ENCODE results near the gene TDRKH. TPM values are rescaled to one million over a fixed set of nuclear protein-coding genes. Genes with fewer than 3 reads are reported as not detected.

Gene TDRKH
- polyA plus RNA-seq, 1 experiment, result 1.0 TPM

DNA sequence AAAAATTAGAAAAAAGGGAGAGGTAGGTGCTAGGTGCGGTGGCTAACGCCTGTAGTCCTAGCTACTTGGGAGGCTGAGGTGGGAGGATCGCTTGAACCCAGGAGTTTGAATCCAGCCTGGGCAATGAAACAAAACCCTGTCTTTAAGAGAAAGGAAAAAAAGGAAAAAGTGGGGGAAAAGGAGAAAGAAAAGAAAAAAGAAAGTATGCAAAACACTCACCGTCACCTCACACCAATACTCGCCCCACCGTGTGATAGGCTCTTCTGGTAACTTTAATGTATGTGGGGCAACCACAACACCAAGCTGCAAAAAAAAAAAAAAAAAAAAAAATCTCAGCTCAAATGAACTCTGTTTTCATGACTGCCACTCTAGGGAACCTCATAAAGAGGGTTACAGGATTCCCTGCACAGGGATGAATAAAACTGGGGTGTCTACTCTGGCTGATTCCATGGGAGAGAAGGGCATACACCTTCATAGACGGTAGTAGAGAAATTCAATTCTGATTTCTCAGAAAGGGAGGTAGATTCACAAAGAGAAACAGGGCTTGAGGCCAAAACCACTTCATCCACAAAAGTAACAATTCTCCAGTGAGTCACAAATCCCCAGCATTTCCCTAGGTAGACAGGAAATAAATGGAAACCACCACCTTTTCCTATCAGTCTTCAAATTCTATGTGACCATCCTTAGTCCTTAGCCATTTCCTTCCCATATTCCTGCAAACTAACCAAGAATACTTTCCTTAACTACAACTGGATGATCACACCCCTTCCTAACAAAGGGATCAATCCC lies 29.5 kb downstream of the TDRKH start:
- no peaks in the 10 kb centered on the region for H3K27me3 ChIP-seq (ENCODE audit: control insufficient read depth, insufficient read depth, low read length)
- POLR2A ChIA-PET, result no interaction called here
- no peak for DNase-seq (ENCODE audit: low read depth, low spot score)
- CTCF ChIA-PET, result no interaction called here
- TF ChIP-seq, protein P1, sequence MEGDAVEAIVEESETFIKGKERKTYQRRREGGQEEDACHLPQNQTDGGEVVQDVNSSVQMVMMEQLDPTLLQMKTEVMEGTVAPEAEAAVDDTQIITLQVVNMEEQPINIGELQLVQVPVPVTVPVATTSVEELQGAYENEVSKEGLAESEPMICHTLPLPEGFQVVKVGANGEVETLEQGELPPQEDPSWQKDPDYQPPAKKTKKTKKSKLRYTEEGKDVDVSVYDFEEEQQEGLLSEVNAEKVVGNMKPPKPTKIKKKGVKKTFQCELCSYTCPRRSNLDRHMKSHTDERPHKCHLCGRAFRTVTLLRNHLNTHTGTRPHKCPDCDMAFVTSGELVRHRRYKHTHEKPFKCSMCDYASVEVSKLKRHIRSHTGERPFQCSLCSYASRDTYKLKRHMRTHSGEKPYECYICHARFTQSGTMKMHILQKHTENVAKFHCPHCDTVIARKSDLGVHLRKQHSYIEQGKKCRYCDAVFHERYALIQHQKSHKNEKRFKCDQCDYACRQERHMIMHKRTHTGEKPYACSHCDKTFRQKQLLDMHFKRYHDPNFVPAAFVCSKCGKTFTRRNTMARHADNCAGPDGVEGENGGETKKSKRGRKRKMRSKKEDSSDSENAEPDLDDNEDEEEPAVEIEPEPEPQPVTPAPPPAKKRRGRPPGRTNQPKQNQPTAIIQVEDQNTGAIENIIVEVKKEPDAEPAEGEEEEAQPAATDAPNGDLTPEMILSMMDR (IDR thresholded peaks at IDR 0.05; ENCODE audit: low read depth, low read length), result no peak
- no peaks in the 10 kb centered on the region for H3K9me3 ChIP-seq (ENCODE audit: control insufficient read depth, insufficient read depth, low read length)
- no peak overlapping the region for H3K27ac ChIP-seq (ENCODE audit: low read depth, low read length)
- no peak overlapping the region for H3K4me3 ChIP-seq (ENCODE audit: low read depth, low read length)

DNA sequence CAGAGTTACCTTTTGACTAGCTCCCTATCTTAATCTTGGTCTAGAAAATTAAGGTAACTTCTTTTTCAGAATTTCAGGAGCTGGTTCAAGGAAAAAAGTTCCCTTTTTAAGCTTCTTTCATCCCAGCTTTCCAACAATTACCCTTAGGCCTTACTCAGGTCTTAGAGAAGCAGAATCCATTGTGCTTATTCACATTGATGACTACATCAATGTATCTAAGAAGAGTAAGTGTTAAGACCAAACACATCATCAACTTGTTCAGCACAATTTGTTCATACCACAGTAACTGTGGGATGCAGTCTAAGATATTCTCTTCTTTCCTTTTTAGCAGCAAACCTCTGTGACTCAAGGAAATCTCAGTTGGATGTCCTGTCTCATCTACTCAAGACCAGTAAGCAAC lies 31.1 kb downstream of the TDRKH start:
- no peaks in the 10 kb centered on the region for H3K27me3 ChIP-seq (ENCODE audit: control insufficient read depth, insufficient read depth, low read length)
- H3K9me3 ChIP-seq (ENCODE audit: control insufficient read depth, insufficient read depth, low read length), result no peaks in the 10 kb centered on the region
- no peak overlapping the region for H3K4me3 ChIP-seq (ENCODE audit: low read depth, low read length)
- CTCF ChIA-PET, result no interaction called here
- TF ChIP-seq, protein P1 (IDR thresholded peaks at IDR 0.05; ENCODE audit: low read depth, low read length), result no peak
- DNase-seq (ENCODE audit: low read depth, low spot score), result no peak
- H3K27ac ChIP-seq (ENCODE audit: low read depth, low read length), result no peak overlapping the region
- POLR2A ChIA-PET, result no interaction called here

DNA sequence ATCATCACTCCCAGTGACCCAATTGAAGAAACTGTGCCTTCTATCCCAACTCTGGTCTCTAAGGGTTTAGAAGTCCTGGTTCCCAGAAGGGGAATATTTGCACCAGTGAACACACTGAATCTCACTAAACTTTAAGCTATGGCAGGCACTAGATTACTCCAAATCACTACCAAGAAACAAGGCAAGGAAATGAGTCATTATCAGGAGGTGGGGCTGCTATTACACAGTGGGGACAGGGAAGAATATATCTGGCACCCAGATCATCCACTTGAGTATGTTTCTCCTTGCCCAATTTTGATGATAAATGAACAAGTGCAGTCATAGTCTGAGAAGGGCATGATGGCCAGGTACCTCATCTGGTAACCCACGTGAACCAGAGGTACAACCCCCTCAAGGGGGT lies 34.0 kb downstream of the TDRKH start:
- no peak for DNase-seq (ENCODE audit: low read depth, low spot score)
- ChIA-PET POLR2A (no interaction called here), CTCF (interaction anchor here (0.9 to 1.0 kb wide), 2 partner anchors 21 to 63 kb away, joined by 3 to 4 read pairs; no protein-coding TSS in a partner anchor)
- TF ChIP-seq, protein P1 (IDR thresholded peaks at IDR 0.05; ENCODE audit: low read depth, low read length), result no peak
- Histone ChIP-seq H3K27me3 (ENCODE audit: control insufficient read depth, insufficient read depth, low read length) (no peaks in the 10 kb centered on the region), H3K27ac (ENCODE audit: low read depth, low read length) (no peak overlapping the region), H3K4me3 (ENCODE audit: low read depth, low read length) (no peak overlapping the region), H3K9me3 (ENCODE audit: control insufficient read depth, insufficient read depth, low read length) (no peaks in the 10 kb centered on the region)

DNA sequence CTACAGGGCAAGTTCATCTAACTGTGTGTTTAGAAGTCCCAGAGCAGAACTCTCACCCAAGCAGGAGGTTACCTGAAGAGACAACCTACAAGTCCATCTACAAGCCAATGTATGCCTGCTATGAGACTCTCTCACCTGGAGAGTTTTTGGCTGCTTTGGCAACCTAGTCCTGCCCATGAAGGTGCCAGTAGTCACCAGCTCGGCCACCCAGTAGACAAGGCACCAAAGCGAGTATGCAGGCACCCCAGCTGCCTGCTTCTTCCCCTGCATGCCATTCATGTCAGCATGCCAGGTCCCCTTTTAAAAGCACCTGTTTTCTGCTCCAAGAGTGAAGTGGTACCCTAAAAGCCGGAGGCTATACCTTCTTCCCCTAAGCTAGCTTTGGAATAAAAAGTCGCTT lies 48.8 kb downstream of the TDRKH start:
- Histone ChIP-seq H3K27me3 (ENCODE audit: control insufficient read depth, insufficient read depth, low read length) (peaks cover 32% of the 10 kb centered on the region), H3K9me3 (ENCODE audit: control insufficient read depth, insufficient read depth, low read length) (peaks cover 8% of the 10 kb centered on the region), H3K4me3 (ENCODE audit: low read depth, low read length) (no peak overlapping the region), H3K27ac (ENCODE audit: low read depth, low read length) (no peak overlapping the region)
- no peak for DNase-seq (ENCODE audit: low read depth, low spot score)
- TF ChIP-seq, protein P1 (IDR thresholded peaks at IDR 0.05; ENCODE audit: low read depth, low read length), result no peak
- ChIA-PET POLR2A (no interaction called here), CTCF (no interaction called here)

DNA sequence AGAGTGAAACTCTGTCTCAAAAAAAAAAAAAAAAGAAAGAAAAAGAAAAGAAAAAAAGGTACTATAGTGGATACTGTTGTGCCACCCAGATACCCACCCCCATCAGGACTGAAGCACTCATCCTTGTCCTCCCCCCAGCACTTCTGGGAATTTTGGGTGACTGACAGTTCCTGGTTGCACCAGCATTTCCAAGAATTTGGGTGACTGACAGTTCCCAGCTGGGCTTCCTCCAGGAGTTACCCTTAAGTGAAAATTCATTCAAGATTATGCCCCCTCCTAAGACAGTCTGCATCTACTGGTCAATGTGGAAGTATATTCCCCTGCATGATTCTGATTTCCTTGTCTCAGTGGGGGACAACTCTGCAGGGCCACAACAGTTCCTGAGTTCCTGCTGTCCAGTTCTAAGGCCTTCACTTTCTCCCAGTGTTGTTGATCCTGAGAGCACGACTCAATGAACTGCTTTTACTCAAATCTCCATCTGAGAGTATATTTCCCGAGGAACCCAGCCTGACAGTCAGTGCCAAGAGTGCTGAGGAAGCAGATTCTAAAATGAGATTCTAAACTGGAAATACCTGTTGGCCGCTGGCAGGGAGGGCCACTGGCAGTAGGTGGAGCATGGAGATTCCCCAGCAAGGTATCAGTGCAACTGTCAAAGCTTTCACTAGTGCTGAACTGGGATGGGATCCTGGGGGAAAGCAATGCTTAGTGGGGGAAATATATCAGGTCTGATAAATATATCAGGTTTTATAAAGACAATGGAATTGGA lies 50.5 kb downstream of the TDRKH start:
- CTCF ChIA-PET, result no interaction called here
- POLR2A ChIA-PET, result no interaction called here

More for the DNA sequence above, 50.5 kb downstream of the TDRKH start:
- H3K4me3 ChIP-seq (ENCODE audit: low read depth, low read length), result no peak overlapping the region
- no peak for DNase-seq (ENCODE audit: low read depth, low spot score)
- H3K9me3 ChIP-seq (ENCODE audit: control insufficient read depth, insufficient read depth, low read length), result peaks cover 8% of the 10 kb centered on the region
- TF ChIP-seq, protein P1 (IDR thresholded peaks at IDR 0.05; ENCODE audit: low read depth, low read length), result no peak
- no peak overlapping the region for H3K27ac ChIP-seq (ENCODE audit: low read depth, low read length)
- peaks cover 28% of the 10 kb centered on the region for H3K27me3 ChIP-seq (ENCODE audit: control insufficient read depth, insufficient read depth, low read length)
